Measurements from ENCODE around the gene DNAJC9.
"Not testable (repeated sequence)": the region's sequence is repeated elsewhere in the genome, so short reads cannot be mapped to it uniquely, and the experiment has no call there.

The DNAJC9 gene, protein sequence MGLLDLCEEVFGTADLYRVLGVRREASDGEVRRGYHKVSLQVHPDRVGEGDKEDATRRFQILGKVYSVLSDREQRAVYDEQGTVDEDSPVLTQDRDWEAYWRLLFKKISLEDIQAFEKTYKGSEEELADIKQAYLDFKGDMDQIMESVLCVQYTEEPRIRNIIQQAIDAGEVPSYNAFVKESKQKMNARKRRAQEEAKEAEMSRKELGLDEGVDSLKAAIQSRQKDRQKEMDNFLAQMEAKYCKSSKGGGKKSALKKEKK

DNA sequence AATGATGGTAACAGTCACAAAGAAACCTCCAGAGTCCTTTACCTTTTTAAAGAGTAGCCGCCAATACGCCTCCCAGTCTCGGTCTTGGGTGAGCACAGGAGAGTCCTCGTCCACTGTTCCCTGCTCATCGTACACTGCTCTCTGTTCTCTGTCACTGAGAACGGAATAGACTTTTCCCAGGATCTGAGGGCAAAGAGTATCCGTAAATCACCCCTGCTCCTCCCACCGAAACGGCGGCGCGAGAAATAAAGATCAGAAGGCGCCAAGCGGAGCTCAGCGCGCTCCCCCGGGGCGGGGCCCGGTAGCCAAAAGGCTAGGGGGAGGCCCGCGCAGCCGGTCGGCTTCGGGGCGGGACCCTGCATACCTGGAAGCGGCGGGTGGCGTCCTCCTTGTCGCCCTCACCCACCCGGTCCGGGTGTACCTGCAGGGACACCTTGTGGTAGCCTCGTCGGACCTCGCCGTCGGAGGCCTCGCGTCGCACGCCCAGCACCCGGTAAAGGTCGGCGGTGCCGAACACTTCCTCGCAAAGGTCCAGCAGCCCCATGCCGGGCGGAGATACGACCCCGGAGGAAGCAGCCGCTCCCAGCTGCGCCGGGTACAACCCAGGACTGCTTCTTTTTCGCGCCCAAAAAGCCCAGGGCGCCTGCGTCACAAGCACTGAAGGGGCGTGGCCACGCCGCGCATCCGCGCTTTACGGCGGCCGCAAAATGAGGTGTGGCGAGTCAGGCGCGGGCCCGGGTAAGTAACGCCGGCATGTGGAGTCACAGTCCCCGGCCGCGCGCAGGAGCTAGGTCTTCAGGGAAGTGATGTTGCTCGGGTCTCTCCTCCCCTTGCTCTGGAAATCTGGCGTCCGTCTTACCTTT is at the start of gene DNAJC9:
DNAJC9 (minus strand) TSS at position 610 of the 863 bp plus-strand sequence; CDS start at position 544, 66 bp downstream.
- peak; percentile 94 for DNase-seq (ENCODE audit: low spot score)

DNA sequence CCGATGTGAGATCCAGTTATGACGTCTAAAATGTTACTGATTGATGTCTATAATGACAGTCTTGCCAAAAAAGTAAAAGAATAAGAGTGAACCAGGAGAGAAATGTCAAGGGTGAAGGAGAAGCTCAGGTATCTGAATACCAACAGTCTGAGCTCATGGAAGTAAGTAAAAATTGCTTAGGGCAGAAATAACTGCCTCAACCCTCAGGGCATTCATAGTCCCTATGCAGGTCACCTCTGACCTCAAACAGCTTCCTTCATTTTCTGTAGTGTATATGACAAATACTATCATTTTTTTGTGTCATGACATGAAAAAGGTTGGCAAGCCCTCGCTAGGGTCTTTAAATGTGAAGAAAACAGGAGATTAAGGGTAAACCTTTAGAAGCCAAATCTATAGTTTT is 46.4 kb upstream of the DNAJC9 start:
- no peak for DNase-seq (ENCODE audit: low spot score)

DNA sequence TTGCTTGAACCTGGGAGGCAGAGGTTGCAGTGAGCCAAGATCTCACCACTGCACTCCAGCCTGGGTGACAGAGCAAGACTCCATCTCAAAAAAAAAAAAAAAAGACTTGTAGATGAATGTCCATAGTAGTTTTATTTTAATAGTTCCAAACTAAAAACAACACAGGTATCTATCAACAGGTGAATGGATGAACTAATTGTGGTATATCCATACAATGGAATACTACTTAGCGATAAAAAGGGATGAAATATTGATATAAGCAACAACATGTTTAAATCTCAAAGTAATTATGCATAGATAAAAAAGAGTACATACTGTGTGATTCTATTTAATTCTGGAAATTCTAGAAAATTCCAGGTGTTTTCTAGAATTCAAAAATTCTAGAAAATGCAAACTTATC is 42.9 kb upstream of the DNAJC9 start:
- no peak for DNase-seq (ENCODE audit: low spot score)

DNA sequence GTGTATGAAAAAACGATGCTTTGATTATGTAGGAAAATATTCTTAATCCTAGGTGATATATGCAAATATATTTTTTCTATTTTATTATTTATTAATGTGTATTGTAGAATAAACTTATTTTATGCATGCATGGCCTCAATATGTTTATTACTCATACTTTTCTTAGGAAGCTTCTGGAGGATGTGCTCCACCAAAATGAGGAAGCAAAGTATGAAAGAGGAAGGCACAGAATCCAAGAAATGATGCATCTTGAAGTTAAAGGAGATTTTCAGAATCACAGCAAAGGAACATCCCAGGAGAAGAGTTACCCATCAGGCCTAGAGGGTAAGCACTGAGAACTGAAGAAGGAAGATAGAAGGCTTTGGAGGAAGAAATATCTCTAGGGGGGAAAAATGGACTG is 40.4 kb upstream of the DNAJC9 start:
- no peak for DNase-seq (ENCODE audit: low spot score)

DNA sequence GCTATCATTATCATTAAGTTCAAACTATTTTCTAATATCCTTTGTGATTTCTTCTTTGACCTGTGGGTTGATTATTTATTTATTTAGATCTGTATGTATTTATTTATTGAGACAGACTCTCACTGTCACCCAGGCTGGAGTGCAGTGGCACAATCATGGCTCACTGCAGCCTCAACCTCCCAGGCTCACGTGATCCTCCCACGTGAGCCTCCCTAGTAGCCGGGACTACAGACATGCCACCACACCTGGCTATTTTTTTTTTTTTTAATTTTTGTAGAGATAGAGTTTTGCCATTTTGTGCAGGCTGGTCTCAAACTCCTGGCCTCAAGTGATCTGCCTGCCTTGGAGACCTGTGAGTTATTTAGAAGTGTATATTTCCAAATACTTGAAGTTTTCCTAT is 34.0 kb upstream of the DNAJC9 start:
- no peak for DNase-seq (ENCODE audit: low spot score)

DNA sequence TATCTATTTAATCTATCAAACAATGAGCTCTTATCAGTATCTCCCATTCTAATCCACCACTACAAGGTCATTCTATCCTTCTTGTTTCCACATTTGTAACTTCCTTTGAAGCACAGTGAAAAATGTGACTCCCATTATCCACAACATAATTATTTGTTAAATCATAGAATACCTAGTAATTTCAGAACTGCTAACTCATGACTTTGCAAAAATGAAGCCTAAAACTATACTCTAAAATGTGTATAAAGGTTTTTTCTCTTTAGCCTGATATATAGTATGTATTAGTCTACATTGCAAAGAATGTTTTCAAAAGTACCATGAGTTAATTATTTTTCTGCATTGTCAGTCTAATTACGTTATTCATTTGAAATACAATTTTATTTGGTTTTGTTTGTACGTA is 17.4 kb upstream of the DNAJC9 start:
- DNase-seq (ENCODE audit: low spot score) = no peak

DNA sequence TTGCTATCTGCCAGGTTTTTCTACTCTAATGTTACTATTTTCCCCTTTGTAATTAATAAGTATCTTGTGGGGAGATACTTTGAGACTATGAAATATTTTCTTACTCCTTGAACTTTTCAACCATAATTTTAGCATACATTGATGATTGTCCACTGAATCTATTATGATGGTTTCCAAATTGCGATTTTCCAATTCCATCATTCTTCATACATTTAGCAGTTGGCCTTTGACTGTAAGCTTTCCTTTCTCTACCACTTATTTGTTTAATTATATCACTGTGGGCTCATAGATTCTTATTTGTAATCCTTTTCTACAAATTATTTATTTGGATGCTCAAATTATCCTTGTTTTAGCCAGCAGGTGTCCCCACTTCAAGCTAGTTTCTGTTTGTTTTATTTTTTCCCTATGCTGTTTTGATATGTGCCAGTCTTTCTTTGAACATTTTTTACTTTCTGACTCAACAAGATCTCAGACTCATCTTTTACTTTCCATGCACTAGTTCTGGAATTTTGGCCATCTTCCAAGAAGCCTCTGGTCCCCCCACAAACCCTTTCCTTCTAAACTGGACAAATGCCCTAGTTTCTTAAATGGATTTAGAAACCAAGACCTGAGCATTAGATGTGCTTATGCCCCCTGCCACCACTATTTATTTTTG is 16.8 kb upstream of the DNAJC9 start:
- DNase-seq (ENCODE audit: low spot score) = no peak

DNA sequence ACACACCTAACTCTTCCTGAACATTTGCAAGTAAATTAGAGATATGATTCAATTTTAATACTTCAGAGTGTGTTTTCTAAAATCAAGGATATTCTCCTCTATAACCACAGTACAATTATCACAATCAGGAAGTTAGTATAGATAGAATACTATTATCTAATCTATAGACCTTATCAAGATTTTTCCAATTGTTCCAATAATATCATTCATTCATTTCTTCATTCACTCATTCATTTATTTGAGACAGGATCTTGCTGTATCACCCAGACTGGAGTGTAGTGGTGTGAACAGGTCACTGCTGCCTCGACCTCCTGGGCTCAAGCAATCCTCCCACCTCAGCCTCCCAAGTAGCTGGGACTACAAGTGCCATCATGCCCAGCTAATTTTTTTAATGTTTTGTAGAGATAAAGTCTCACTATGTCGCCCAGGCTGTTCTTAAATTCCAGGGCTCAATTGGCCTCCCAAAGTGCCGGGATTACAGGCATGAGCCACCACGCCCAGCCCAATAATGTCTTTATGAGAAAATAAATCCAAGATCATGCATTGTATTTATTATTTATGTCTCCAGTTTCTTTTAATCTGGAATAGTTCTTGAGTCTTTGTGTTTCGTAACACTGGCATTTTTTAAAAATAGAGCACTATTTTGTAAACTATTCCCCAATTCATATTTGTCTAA is 16.0 kb upstream of the DNAJC9 start:
- DNase-seq (ENCODE audit: low spot score) = no peak

DNA sequence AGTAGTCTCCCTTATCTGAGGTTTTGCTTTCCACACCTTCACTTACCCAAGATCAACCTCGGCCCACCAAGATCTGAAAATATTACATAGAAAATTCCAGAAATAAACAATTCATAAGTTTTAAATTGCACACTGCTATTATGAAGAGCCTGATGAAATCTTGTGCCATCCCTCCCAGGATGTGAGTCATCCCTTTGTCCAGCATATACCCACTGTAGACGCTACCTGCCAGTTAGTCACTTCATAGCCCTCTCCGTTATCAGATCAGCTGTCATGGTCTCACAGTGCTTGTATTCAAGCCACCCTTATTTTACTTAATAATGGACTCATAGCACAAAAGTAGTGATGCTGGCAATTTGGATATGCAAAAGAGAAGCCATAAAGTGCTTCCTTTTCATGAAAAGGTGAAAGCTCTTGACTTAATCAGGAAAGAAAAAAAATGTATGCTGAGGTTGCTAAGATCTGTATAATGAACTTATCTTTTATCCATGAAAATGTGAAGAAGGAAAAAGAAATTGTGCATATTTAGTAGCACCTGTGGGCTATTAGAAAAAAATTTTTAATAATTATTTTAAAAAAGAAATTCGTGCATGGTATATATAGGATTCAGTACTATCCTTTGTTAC is 15.2 kb upstream of the DNAJC9 start:
- no peak for DNase-seq (ENCODE audit: low spot score)

DNA sequence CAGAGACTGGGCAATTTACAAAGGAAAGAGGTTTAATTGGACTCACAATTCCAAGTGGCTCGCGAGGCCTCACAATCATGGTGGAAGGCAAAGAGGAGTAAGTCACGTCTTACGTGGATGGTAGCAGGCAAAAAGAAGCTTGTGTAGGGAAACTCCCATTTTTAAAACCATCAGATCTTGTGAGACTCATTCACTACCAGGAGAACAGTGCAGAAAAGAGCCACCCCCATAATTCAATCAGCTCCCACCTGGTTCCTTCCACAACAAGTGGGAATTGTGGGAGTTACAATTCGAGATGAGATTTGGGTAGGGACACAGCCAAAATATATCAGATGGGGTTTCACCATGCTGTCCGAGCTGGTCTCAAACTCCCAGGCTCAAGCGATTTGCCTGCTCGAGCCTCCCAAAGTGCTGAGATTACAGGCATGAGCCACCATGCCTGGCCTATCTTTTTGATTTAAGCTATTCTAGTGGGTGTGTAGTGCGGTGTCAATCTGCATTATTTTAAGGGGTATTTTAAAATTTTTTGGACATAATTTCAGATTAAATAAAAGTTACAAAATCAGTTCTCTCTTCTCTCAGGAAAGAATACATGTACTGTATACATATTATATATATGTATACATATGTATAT is 14.4 kb upstream of the DNAJC9 start:
- DNase-seq (ENCODE audit: low spot score) = no peak

DNA sequence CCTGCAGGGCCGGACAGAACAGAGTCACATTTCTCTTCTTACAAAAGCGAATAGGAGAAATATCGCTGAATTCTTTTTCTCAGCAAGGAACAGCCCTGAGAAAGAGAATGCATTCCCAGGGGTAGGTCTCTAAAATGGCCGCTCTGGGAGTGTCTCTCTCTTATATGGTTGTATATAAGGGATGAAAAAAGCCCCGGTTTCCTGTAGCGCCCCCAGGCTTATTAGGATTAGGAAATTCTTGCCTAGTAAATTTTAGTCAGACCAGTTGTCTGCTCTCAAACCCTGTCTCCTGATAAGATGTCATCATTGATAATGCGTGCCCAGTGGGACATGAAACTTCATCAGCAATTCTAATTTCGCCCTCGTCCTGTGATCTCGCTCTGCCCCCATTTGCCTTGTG is 11.6 kb upstream of the DNAJC9 start:
- DNase-seq (ENCODE audit: low spot score) = not testable (repeated sequence)

DNA sequence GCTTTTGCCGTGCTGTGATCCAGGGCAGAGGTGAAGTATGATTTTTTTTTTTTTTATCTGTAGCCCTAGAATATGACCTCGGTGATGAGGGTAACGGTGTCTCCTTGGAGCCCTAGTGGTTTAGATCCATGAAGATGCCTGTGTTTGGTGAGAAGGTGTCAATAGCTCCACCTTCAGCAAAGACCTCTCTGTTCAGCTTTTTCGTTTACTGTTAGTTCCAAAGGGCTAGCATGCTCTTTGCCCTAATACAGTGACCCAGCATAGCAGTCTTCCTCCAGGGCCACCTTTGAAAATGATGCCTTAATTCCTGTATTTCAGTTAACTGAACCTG is 6.1 kb upstream of the DNAJC9 start:
- no peak for DNase-seq (ENCODE audit: low spot score)

DNA sequence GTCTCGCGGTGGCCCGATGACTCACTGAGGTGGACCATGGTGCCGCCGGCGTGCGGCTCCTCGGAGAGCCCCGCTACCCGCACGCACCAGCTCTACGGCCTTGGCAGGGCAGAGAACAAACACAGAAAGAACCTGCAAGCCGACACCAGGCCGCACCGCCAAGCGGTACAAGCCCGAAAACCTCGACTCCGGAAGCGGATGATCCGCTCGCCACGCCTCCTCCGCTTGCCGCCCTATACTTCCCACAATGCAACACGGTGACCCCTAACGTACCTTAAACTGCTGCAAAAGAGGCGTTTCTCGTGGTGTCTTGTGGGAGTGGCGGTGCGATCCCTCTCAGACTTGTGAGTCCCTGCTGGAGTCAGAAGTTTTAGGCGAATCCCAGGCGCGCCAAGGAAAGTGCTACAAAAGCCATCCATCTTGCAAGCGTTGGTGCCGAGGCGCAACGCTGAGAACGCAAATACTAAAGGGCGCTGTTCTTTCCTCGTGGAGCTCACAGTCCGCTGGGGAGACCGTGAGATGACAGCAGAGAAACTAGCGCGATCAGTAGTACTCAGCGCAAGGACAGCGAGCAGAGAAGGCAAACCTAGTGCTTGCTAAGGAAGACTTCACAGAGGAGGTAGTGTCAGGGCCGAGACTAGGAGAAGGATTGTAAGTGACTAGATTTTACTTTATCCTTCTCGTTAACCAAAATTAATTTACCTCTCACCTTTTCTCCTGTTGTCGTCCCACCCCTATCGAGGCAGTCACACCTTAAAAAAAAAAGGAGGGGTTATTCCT is 5.6 kb upstream of the DNAJC9 start, which contains the start of gene MRPS16:
MRPS16 (minus strand) TSS at position 200 of the 780 bp plus-strand sequence; CDS start at position 38, 162 bp downstream.
- DNase-seq (ENCODE audit: low spot score) = peak; percentile 92

DNA sequence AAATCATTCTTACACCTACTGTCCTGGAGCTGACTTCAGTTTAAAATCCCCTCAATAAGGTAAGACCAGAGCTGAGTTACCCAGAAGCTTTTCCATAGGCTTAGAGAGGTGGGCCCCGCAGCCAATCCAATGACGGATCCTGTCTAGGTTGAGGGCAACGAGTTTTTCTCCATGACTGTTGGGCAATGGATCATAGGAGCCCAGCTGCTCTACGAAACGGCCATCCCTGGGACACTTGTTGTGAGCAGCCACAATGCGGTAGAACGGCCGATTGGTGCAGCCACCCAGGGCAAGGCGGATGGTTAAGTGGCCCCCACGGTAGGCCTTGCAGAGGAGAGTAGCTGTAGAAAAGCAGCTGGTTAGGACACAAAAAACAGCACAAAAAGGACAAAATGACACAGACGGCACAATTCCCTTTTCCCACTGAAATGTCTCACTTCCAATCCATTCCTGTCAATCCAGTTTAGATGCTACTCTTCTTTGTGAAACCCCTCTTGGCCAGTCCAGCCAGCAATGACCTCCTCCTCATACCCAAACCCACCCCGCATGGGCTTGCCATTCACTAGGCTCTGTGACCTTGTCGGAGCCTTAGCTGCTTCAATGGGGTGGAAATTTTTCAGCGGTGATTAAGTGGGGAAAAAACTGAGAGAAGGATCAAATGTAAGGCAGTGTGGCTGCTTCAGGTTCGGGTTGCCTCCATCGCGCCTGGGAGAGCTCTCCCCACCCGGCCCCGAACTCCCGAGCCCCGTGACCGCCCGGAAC is 4.8 kb upstream of the DNAJC9 start:
- no peak for DNase-seq (ENCODE audit: low spot score)

DNA sequence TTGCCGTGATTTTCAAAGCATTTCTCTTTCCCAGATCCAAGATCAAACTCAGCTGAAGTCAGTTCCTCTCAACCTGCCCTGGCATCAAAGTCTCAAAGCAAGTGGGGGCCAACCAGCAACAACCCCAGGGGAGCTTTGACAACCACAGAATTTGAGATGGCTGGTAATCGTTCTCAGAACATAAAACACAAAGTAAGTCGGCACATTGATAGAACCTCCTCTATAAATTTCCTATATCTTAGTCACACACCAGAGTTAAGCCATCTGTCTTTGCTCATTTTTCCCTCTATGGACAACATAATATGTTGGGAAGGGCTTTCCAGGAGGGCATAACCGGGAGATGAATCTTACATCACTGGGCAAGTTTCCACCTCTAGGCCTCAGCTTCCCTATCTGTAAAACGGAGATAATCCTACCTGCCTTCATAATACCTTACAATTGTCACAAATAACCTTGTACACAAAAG is 1.2 kb upstream of the DNAJC9 start:
- no peak for DNase-seq (ENCODE audit: low spot score)

DNA sequence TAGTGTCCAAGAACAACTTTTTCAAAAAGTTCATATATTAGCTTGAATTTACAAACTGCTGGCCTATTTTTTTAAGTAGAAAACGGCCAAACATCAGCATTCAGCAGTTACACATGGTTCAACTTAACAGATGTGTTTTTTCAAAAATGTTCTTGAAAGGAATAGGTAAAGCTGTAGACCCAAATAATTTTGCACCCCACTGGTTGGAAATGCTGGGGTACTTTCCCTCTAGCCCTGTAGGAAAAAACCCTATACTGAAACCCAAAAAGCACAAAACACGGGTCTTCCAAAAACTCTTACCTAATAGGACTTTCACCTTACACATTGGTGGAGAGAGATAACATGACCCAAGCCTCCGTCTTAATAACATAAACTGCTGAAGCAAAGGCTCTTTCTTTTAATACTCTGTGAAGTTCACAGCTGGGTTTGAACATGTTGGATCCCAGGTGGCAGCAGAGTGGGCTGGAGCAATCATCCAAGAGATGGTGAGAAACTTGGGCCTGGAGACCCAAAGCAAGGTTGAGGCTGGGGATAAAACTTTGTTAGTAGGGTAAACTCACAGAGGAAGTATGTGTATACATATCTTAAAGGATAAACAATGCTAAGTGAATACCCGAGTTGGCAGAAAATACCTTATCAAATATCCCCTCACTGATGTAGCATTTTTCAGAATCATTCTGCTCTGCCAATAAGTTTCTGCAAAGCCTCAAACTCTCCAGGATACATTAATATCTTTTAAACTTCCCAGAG is 629 bp upstream of the DNAJC9 start:
- no peak for DNase-seq (ENCODE audit: low spot score)

DNA sequence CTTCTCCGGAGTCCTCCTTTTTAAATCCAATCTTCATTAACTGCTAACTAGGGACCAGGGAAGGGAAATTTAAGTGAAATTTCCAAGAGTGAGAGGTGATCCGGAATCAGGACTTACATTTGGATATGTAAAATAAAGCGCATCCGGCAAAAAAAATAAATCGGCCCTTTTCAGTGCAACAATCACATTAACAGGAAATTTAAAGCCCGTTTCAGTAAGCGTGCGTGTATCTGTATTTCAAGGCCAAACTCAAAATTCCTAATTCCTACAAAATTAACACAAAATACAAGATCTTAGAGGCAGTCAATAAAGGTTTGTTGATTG is 771 bp downstream of the DNAJC9 start:
- DNase-seq (ENCODE audit: low spot score) = no peak

DNA sequence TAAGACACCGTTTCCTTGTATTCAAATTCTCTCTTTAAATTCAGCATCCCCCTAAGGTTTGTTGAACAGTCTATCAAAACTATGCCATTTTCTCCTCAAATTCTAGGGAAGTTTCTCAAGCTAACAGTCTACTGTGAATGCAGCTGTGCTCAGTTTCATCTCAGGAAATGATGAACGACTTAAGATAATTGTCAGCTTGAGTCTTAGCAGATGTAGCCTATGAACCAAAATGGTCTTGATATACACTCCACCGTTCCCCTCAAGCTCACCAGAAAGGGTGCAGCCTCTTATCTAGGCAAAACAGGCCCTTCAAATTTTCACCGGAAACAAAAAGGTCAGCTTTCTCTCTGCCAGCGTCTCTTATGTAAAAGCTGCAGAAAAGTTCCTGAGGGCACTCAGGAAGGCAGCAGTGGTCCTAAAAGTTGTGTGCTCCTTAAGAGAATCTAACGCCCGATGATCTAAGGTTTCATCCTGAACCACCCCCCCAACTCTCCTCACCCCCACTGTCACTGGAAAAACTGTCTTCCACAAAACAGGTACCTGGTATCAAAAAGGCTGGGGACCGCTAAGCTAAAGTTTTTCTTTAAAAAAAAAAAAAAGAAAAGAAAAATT is 2.1 kb downstream of the DNAJC9 start:
- no peak for DNase-seq (ENCODE audit: low spot score)

DNA sequence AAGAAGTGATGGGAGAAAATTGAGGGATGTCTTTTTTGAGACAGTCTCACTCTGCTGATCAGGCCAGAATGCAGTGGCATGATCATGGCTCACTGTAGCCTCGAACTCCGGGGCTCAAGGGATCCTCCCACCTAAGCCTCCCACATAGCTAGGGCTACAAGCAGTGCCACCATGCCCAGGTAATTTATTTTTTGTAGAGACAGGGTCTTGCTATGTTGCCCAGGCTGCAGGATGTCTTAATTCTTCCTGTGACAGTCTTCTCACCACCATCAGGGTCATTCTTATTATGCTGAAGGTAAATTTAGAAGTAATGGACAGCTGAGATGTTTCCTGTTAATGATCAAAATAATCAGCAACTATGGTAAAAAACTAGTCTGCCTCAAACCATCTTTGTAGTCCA is 7.1 kb downstream of the DNAJC9 start:
- DNase-seq (ENCODE audit: low spot score) = no peak

Data from CD4-positive, alpha-beta T cell treated with Interleukin-6 at 100 ng/mL for 8 hours (primary cell).